Astrocyte (in vitro differentiated cells and primary cell): Measurements from ENCODE around the gene MAN1A1.

ENCODE experiments used
- EZH2 ChIP-seq: IDR thresholded peaks from 2 replicates; pipeline ENCODE4 v1.6.1; 2012; ENCODE audit warnings: mild to moderate bottlenecking, low read length, inconsistent platforms; ENCODE audit not compliant: insufficient read depth
- TF ChIP-seq, protein P1 (sequence below): IDR thresholded peaks from 2 replicates; pipeline ENCODE4 v1.5.1; 2011; ENCODE audit warnings: low read depth, mild to moderate bottlenecking, inconsistent platforms, low read length, moderate library complexity; ENCODE audit not compliant: insufficient read depth

DNA sequence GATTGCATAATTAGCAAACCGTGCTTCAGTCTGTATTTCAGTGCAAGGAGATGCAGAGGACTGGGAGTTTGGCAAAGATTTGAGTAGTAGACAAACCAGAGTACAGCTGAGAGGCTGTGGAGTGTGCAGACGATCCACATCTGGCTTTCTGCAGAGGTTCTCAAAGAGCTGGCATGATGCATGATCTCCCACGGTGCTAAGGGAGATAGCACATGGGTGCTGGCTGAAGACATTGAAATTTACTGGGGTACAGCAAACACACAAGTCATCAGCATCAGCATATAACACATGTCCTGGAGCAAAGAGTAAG is 192.1 kb downstream of the MAN1A1 start:
- TF ChIP-seq, protein P1, sequence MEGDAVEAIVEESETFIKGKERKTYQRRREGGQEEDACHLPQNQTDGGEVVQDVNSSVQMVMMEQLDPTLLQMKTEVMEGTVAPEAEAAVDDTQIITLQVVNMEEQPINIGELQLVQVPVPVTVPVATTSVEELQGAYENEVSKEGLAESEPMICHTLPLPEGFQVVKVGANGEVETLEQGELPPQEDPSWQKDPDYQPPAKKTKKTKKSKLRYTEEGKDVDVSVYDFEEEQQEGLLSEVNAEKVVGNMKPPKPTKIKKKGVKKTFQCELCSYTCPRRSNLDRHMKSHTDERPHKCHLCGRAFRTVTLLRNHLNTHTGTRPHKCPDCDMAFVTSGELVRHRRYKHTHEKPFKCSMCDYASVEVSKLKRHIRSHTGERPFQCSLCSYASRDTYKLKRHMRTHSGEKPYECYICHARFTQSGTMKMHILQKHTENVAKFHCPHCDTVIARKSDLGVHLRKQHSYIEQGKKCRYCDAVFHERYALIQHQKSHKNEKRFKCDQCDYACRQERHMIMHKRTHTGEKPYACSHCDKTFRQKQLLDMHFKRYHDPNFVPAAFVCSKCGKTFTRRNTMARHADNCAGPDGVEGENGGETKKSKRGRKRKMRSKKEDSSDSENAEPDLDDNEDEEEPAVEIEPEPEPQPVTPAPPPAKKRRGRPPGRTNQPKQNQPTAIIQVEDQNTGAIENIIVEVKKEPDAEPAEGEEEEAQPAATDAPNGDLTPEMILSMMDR: no peak
- no peak for TF ChIP-seq EZH2
